ENCODE measurements around the gene FOXM1.

GRCh38 chr12:2812290-2813213 lies 64.4 kb downstream of the FOXM1 start, which contains the start of gene ITFG2:
- peak in 1 of 6 experiments; percentile 51 for TF ChIP-seq CTCF (IDR thresholded peaks at IDR 0.05)
- TF ChIP-seq POLR2A (IDR thresholded peaks at IDR 0.05), result peak in 3 of 4 donors; percentile 76 to 84 (median 84)

Data from esophagus squamous epithelium (tissue), 4 donors.